HepG2 (cell line): ENCODE results near the gene KMT2E. TPM values are rescaled to one million over a fixed set of nuclear protein-coding genes. Genes with fewer than 3 reads are reported as not detected.

Source experiments
- ATRX ChIP-seq: sonication (generic); formaldehyde crosslinking; IDR thresholded peaks from 2 replicates; pipeline ENCODE4 v1.4.0; 2020; ENCODE audit warnings: missing genetic modification reagents, borderline replicate concordance
- CSRNP1 ChIP-seq: sonication (generic); formaldehyde crosslinking; IDR thresholded peaks from 2 replicates; pipeline ENCODE4 v1.8.1; 2023; ENCODE audit warnings: mild to moderate bottlenecking, missing genetic modification reagents
- CTCF ChIP-seq: sonication (generic); formaldehyde crosslinking; IDR thresholded peaks from 2 replicates; pipeline ENCODE4 v1.5.0; 2020; ENCODE audit warnings: mild to moderate bottlenecking, missing genetic modification reagents, moderate library complexity
- ETV6 ChIP-seq: sonication (generic); formaldehyde crosslinking; conservative IDR thresholded peaks from 2 replicates; pipeline ENCODE4 v1.4.0; 2020; ENCODE audit warnings: missing genetic modification reagents
- GATAD1 ChIP-seq: IDR thresholded peaks from 2 replicates; pipeline ENCODE4 v1.6.1; 2016; ENCODE audit warnings: missing genetic modification reagents, missing compliant biosample characterization
- HCFC1 ChIP-seq: fragments of 150-350 bp; IDR thresholded peaks from 2 replicates; pipeline ENCODE4 v1.6.1; 2014; ENCODE audit warnings: low read depth, low read length
- HMGXB4 ChIP-seq, 2 experiments: sonication (generic) in 1 of 2; formaldehyde crosslinking in 1 of 2; IDR thresholded peaks; 2 replicates each; pipeline versions ENCODE4 v1.4.0 to v1.6.1; 2018 to 2020; ENCODE audit warnings: missing genetic modification reagents in 2 of 2, borderline replicate concordance in 1 of 2, low read depth in 1 of 2, mild to moderate bottlenecking in 1 of 2, missing biosample characterization in 1 of 2
- KLF16 ChIP-seq, 2 experiments: sonication (generic) in 1 of 2; formaldehyde crosslinking in 1 of 2; IDR thresholded peaks; 2 replicates each; pipeline versions ENCODE4 v1.6.1 to v1.8.0; 2016 to 2023; ENCODE audit warnings: missing genetic modification reagents in 2 of 2, missing compliant biosample characterization in 1 of 2
- KMT2B ChIP-seq: IDR thresholded peaks from 2 replicates; pipeline ENCODE4 v1.6.1; 2016; ENCODE audit warnings: missing genetic modification reagents, missing compliant biosample characterization
- MATR3 ChIP-seq: sonication (generic); formaldehyde crosslinking; IDR thresholded peaks from 2 replicates; pipeline ENCODE4 v1.4.0; 2020; ENCODE audit warnings: missing genetic modification reagents
- MEF2D ChIP-seq: sonication (generic); formaldehyde crosslinking; IDR thresholded peaks from 2 replicates; pipeline ENCODE4 v1.5.1; 2020; ENCODE audit warnings: mild to moderate bottlenecking, missing genetic modification reagents
- MEIS2 ChIP-seq: sonication (generic); formaldehyde crosslinking; IDR thresholded peaks from 2 replicates; pipeline ENCODE4 v1.9.0; 2021; ENCODE audit warnings: mild to moderate bottlenecking, missing genetic modification reagents
- PAX8 ChIP-seq: sonication (generic); formaldehyde crosslinking; IDR thresholded peaks from 2 replicates; pipeline ENCODE4 v1.8.0; 2022; ENCODE audit warnings: mild to moderate bottlenecking, missing genetic modification reagents, borderline replicate concordance
- POGZ ChIP-seq: sonication (generic); formaldehyde crosslinking; IDR thresholded peaks from 2 replicates; pipeline ENCODE4 v1.4.0; 2020; ENCODE audit warnings: mild to moderate bottlenecking, missing genetic modification reagents
- REPIN1 ChIP-seq: sonication (generic); formaldehyde crosslinking; IDR thresholded peaks from 2 replicates; pipeline ENCODE4 v1.8.0; 2022; ENCODE audit warnings: missing genetic modification reagents, low read depth, mild to moderate bottlenecking, borderline replicate concordance
- SKI ChIP-seq: fragments of 450-650 bp; IDR thresholded peaks from one replicate; pipeline ENCODE4 v1.6.1; 2018; ENCODE audit warnings: mild to moderate bottlenecking; ENCODE audit not compliant: partially characterized antibody
- SNAPC5 ChIP-seq: sonication (generic); formaldehyde crosslinking; IDR thresholded peaks from 2 replicates; pipeline ENCODE4 v1.8.1; 2023; ENCODE audit warnings: mild to moderate bottlenecking, missing genetic modification reagents, borderline replicate concordance
- THAP11 ChIP-seq: IDR thresholded peaks from 2 replicates; pipeline ENCODE4 v1.6.1; 2016; ENCODE audit warnings: missing biosample characterization, missing genetic modification reagents
- ZBTB49 ChIP-seq: sonication (generic); formaldehyde crosslinking; IDR thresholded peaks from 2 replicates; pipeline ENCODE4 v1.4.0; 2020; ENCODE audit warnings: missing genetic modification reagents, borderline replicate concordance
- ZNF773 ChIP-seq: sonication (generic); formaldehyde crosslinking; IDR thresholded peaks from 2 replicates; pipeline ENCODE4 v1.4.0; 2020; ENCODE audit warnings: missing genetic modification reagents, borderline replicate concordance
- polyA plus RNA-seq, 8 experiments: library from polyadenylated mRNA; depleted of rRNA in 3 of 8; stranded (reverse) in 7 of 8; unstranded in 1 of 8; fragments of >200 nt; fragmentation: Illumina TruSeq in 4 of 8; extraction: Trizol in 4 of 8; gene quantifications; 2 replicates each; pipeline versions ENCODE4 v1.2.1 to v1.2.3, GENCODE V29; 2011 to 2016; ENCODE audit warnings: low read depth in 4 of 8, missing spikeins in 1 of 8, mixed read lengths in 1 of 8; ENCODE audit not compliant: insufficient read depth in 1 of 8
- total RNA-seq, 5 experiments: library from RNA; depleted of rRNA; stranded (reverse); fragments of >200 nt; fragmentation: Illumina TruSeq; extraction: Trizol; gene quantifications; 2 replicates each; pipeline ENCODE4 v1.2.3, GENCODE V29; 2016; ENCODE audit warnings: low read depth in 1 of 5

Gene KMT2E
- total and polyA plus RNA-seq, 2 of the 13 experiments (the other 11 are each of a cell fraction or from before 2014, with no cell fraction given), result 6.3 to 24.4 TPM

- peak; percentile 55; the same call in 1 of the 2 replicates for TF ChIP-seq PAX8 (CRISPR knock-in tag)
- TF ChIP-seq REPIN1 (CRISPR knock-in tag), result 0 out of 2 replicates have a peak, but pooled peaks have one; percentile 36
- 0 out of 2 replicates have a peak, but pooled peaks have one; percentile 72 for TF ChIP-seq SNAPC5 (CRISPR knock-in tag)
- no peak for TF ChIP-seq GATAD1 (CRISPR knock-in tag)
- no peak for TF ChIP-seq ATRX (CRISPR knock-in tag)
- peak; percentile 34; the same call in 1 of the 2 replicates for TF ChIP-seq THAP11 (CRISPR knock-in tag)
- peak; percentile 56 for TF ChIP-seq SKI
- no peak for TF ChIP-seq MATR3 (CRISPR knock-in tag)
- peak; percentile 50; the same call in 1 of the 2 replicates for TF ChIP-seq HCFC1
- no peak; the same call in 1 of the 2 replicates for TF ChIP-seq POGZ (CRISPR knock-in tag)
- no peak for TF ChIP-seq ZBTB49 (CRISPR knock-in tag)
- 0 out of 2 replicates have a peak, but pooled peaks have one; percentile 40 for TF ChIP-seq ETV6
- TF ChIP-seq KMT2B, result 0 out of 2 replicates have a peak, but pooled peaks have one; percentile 23
- TF ChIP-seq KLF16 (CRISPR knock-in tag; IDR thresholded peaks at IDR 0.05), result peak in 1 of 2 experiments; percentile 48; a peak in 1 of 4 replicates
- peak; percentile 71; the same call in 1 of the 2 replicates for TF ChIP-seq MEF2D (CRISPR knock-in tag)
- 0 out of 2 replicates have a peak, but pooled peaks have one; percentile 0 for TF ChIP-seq CTCF (CRISPR knock-in tag)
- peak; percentile 72; the same call in 1 of the 2 replicates for TF ChIP-seq MEIS2 (CRISPR knock-in tag)
- 0 out of 2 replicates have a peak, but pooled peaks have one; percentile 30 for TF ChIP-seq ZNF773 (CRISPR knock-in tag)
- TF ChIP-seq HMGXB4 (CRISPR knock-in tag; IDR thresholded peaks at IDR 0.05; ENCODE audit: borderline replicate concordance in 1 of 2, low read depth in 1 of 2), result peak; percentile 30 to 43; a peak in 1 of 4 replicates
- peak; percentile 77; the same call in 1 of the 2 replicates for TF ChIP-seq CSRNP1 (CRISPR knock-in tag)
These were observed at the start of gene KMT2E (continued) for GRCh38 chr7:105013816-105014692.
